GM21717 (cell line): ENCODE results near the gene SRC.

Experiments
- ATAC-seq: cut with Tn5 transposase; IDR thresholded peaks from one replicate; pipeline ENCODE4 v1.9.1; 2021; ENCODE audit warnings: mild to moderate bottlenecking, moderate library complexity; ENCODE audit not compliant: unreplicated experiment

The SRC gene

DNA sequence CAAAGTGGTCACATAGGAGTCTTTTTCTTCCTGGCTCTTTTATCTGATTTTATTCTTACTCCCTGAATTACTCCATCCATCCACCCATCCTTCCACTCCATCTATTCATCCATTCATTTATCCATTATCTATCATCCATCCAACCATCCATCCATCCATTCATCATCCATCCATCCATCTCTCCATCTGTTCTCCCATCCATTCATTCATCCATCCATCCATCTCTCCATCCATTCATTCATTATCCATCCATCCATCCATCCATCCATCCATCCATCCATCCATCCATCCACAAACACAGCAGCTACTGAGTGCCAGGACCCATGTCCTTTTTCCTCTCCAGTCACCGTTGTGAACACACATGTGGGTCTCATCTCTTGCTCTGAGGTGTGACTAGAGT is 96.6 kb downstream of the SRC start:
- no peak for ATAC-seq

DNA sequence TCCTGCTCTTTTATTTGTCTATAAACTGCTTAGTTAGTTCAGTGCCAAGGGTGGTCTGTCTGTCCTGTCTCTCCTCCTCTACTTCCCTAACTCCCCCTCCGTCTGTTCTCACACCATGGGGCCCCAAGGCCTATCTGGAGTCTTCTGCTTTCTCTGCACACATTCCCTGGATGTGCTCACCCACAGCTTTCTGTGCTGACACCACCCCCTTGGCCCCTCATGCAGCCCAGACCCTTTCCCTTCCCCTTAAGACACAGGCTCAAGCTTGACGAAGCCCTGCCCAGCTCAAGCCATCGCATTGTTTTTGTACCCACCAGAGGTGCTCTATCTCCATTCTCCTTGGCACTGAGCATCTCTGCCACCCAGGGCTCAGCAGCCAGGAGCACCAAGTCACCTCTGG is 97.0 kb downstream of the SRC start:
- no peak for ATAC-seq

DNA sequence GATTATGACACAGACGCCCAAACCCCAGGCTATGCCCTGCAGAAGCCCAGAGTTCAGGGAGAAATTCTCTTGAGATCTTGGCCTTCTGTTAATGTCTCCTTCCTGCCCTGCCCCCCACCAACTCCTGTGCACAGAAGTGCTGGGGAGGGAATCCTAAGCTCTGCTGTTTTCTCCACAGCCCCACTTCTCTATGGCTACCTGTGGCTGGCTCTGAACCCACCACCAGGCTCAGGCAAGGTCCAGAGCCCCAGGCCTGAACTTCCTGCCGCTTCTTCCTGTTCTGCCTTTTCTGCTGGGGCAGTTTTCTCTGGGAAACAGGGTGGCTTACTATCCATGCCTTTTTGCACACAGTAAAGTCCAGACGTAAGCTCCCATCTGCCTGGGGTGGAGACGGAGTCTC is 97.7 kb downstream of the SRC start:
- ATAC-seq, result no peak

DNA sequence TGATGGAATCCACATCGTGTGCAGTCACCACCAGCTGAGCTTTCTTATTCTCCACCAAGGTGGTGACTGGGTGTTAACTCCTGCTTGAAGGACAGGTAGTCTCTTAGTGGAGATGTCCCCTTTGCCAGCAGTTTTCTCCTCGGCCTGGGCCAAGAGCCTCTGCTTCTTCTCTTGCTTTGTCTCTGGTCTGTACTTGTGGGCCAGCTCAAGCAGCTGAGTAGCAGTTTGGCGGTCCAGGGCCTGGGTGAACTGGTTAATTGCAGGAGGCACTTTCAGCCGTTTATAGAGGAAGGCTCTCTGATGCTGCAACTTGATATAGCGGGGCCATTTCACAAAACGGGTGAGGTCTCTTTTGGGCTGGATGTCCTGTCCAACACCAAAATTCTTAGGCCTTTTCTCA is 99.1 kb downstream of the SRC start:
- ATAC-seq, result no peak

DNA sequence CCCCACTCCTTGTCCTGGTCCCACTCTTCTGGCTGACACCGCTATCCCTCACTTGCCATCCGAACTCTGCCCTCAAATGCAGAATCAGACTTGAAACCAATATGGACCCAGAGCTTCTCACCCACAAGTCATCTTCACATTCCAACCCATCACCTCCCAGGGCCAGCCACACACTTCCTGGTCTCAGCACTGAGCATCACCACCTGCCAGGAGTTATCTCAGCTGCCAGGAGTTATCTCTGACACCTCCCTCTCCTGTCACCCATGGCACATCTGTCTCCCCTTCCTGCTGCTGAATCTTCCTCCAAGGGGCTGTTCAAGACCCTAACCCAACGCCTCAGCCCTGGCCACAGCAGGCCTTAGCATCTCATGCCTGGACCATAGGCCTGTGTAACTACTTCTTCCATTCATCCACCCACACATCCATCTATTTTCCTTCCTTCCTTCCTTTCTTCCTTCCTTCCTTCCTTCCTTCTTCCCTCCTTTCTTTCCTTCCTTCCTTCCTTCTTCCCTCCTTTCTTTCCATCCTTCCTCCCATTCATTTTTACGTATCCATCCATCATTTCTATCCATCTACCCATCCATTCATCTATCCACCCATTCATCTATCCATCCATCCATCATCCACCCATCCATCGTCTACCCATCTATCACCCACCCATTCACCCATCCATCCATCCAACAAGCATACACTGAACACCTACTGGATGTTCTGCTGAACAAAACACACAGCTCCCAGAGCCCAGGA is 100.5 kb downstream of the SRC start:
- ATAC-seq, result no peak

DNA sequence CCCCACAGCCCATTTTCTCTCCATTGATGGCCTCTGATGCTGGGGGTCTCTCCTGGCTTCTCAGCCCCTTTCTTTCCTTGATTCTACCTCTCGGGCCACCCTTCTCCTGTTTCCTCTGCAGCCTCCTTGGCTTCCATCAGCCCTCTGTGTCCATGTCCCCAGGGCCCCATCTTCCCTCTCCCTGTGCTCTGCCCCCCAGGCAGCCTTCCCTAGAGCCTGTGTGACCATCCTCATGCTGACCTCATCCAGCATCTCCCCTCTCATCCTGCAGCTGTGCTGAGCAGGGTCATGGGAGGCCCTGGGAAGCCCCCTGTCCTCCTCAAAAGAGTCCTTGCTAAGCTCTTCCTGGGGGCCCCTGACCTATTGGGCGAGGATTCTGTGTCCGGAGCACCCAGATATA is 101.7 kb downstream of the SRC start:
- no peak for ATAC-seq

DNA sequence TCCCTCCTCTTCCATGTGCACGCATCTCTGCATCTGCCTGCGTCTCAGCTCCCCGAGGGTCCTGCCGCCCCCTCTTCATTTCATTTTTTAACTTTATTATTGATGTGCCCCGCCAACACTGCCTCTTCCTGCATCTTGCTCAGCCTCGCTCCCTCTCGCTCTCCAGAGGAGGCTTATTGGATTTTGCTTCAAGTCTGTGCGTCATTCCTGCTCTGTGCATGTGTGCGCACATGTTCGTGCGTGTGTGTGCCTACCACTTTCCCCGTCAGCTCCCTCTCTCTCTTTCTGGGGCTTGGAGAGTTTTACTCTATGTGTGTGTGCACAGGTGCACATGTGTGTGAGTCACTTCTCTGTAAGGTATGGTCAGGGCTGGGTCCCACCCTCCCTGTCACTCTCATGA is 103.3 kb downstream of the SRC start:
- ATAC-seq, result no peak

DNA sequence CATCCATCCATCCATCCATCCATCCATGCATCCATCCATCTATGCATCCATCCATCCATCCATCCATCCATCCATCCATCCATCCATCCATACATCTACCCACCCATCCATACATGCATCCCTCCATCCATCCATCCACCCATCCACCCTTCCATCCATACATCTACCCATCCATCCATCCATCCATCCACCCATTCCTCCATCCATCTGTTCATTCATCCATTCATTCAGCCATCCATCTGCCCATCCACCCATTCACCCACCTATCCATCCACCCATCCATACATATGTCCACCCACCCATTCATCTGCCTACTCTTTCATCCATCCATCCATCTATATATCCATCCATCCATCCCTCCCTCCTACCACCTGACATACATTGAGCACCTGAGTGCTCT is 104.4 kb downstream of the SRC start:
- ATAC-seq, result no peak

DNA sequence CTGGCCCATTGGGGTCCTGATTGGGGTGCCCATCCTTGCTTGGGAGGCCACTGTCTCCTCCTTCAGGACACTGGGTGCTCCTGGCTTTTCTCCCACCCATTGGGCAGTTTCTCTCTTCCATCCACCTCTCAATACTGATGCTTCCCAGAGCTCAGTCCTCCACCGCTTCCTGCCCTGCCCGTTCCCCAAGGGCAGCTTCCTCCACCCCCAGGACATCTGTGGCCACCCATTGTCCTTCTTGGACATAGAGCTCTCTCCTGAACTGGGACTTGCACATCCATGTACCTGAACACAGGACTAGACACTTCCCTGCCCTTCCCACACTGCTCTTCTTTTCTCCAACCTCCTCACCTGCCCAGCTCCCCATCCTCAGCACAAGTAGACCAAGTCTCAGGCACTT is 105.7 kb downstream of the SRC start:
- ATAC-seq, result no peak

DNA sequence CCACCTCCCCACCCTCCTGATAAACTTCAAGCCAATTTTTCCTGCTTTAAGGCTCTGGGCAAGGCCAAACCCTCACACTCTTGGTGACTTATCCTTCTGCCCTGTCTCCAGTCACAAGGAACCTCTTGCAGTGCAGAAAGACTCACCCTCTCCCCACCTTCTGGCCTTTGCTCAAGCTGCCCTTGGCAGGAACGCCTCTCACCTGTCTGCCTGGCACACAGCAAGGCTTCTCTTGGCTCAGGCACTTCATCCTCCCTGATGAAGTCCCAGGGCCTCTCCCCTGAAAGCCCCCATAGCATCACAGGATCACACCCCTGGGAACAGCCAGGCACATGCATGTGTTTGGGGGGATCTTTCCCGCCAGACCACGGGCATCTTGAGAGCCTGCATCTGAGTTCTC is 106.3 kb downstream of the SRC start:
- no peak for ATAC-seq

DNA sequence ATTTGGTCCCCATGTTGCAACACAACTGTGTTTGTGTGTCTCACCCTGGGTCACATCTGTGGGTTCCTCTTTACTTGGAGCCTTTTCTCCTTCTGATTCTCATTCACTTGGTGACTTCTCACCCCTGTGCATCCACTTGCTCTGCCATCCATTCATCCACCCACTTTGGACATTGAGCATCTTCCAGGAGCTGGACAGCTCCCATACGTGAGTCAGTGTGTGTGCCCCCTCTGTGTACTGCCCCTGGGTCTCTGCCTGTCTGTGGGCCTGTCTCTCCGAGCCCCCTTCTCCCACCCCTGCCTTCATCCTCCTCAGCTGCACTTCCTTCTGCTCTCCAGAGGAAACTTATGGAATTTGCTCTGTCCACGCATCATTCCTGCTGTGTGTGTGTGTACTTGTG is 107.3 kb downstream of the SRC start:
- no peak for ATAC-seq

DNA sequence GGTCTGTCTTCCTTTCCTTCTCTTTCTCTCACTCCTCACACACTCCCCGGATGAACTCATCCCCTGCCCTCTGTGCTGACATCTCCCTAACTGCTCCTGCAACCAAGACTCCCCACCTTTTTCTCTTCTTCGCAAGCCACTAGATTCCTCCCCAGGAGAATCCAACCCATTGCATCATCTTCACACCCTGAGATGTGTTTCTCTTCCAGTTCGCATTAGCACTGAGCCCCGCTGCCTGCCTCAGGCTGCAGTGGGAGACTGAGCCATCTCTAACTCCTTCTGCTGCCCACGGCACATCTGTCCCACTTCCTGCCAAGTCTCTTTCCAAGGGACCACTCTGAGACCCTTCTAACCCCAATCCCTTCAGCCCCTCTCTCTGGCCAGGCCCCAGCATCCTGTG is 107.9 kb downstream of the SRC start:
- ATAC-seq, result no peak

DNA sequence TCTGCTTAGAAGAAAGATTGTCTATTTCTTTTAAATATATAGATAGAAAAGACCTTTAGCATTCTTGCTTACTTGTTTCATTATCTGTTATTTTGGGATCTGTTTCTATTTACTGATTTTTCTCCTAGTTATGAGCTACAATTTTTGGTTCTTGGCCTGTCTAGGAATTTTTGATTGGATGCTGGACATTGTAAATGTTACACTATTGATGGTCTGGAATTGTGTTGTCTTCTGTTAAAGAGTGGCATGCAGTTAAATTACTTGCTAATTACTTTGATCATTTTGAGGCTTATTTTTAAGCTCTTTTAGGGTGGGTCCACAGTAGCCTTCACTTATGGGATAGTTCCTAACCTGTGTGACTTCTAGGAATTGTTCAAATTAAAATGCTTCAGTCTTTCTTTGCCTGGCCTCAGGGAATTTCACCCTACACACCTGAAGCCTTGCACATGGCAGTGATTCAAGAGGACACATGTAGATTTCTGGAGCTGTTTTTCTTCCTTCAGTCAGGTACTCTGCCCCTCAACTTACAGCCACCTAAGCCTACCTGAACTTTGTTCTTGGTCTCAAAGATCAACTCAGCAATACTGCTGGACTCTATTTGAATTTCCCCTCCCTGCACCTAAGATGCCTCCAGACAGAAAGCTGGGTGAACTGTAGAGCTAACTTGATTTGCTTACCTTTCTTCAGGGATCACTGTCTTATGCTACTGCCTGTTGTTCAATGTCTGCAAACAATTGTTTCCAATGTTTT is 108.9 kb downstream of the SRC start:
- no peak for ATAC-seq
